Nephron (organoid): ENCODE data around the gene PLA2G5.

Experiments used
- H3K27ac Mint-ChIP-seq, 3 experiments: 2 replicates each; pipeline ENCODE4 v1.8.0; 2020; ENCODE audit warnings: mixed read lengths in 3 of 3, mild to moderate bottlenecking in 2 of 3, moderate library complexity in 1 of 3
- H3K27me3 Mint-ChIP-seq: 2 replicates; pipeline ENCODE4 v1.8.0; 2021; ENCODE audit warnings: low read depth, mild to moderate bottlenecking, moderate library complexity, mixed read lengths
- H3K36me3 Mint-ChIP-seq: 2 replicates; pipeline ENCODE4 v1.8.0; 2020; ENCODE audit warnings: low read depth, mixed read lengths
- H3K4me1 Mint-ChIP-seq: 2 replicates; pipeline ENCODE4 v1.8.0; 2020; ENCODE audit warnings: mixed read lengths
- H3K4me3 Mint-ChIP-seq, 3 experiments: 2 replicates each; pipeline ENCODE4 v1.8.0; 2020; ENCODE audit warnings: mild to moderate bottlenecking in 3 of 3, mixed read lengths in 3 of 3, moderate library complexity in 2 of 3
- H3K9me3 Mint-ChIP-seq: 2 replicates; pipeline ENCODE4 v1.8.0; 2020; ENCODE audit warnings: mixed read lengths
- TF ChIP-seq, protein P1 (sequence below), 3 experiments: fragments of 200-600 bp; sonication (generic); IDR thresholded peaks; one replicate each; pipeline ENCODE4 v1.5.0; 2021; ENCODE audit warnings: antibody characterized with exemption in 3 of 3; ENCODE audit not compliant: unreplicated experiment in 3 of 3

The PLA2G5 gene

GRCh38 chr1:20139776-20140612 lies 70.0 kb downstream of the PLA2G5 start:
- TF ChIP-seq, protein P1, sequence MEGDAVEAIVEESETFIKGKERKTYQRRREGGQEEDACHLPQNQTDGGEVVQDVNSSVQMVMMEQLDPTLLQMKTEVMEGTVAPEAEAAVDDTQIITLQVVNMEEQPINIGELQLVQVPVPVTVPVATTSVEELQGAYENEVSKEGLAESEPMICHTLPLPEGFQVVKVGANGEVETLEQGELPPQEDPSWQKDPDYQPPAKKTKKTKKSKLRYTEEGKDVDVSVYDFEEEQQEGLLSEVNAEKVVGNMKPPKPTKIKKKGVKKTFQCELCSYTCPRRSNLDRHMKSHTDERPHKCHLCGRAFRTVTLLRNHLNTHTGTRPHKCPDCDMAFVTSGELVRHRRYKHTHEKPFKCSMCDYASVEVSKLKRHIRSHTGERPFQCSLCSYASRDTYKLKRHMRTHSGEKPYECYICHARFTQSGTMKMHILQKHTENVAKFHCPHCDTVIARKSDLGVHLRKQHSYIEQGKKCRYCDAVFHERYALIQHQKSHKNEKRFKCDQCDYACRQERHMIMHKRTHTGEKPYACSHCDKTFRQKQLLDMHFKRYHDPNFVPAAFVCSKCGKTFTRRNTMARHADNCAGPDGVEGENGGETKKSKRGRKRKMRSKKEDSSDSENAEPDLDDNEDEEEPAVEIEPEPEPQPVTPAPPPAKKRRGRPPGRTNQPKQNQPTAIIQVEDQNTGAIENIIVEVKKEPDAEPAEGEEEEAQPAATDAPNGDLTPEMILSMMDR (IDR thresholded peaks at IDR 0.05; ENCODE audit: unreplicated experiment in 3 of 3) = no peak
- Mint-ChIP-seq H3K9me3 (no peaks in the 10 kb centered on the region), H3K4me3 (no peak overlapping the region), H3K27me3 (peaks cover 14% of the 10 kb centered on the region), H3K36me3 (no peaks in the 10 kb centered on the region), H3K27ac (no peak overlapping the region), H3K4me1 (no peaks in the 10 kb centered on the region)

- H3K27me3 Mint-ChIP-seq = peaks cover 14% of the 10 kb centered on the region
- TF ChIP-seq, protein P1 (IDR thresholded peaks at IDR 0.05; ENCODE audit: unreplicated experiment in 3 of 3) = no peak
- no peak overlapping the region for H3K27ac Mint-ChIP-seq
- H3K9me3 Mint-ChIP-seq = no peaks in the 10 kb centered on the region
- H3K4me3 Mint-ChIP-seq = no peak overlapping the region
- no peaks in the 10 kb centered on the region for H3K4me1 Mint-ChIP-seq
- H3K36me3 Mint-ChIP-seq = no peaks in the 10 kb centered on the region
Measured at GRCh38 chr1:20141001-20141400, 71.0 kb downstream of the PLA2G5 start.

- Mint-ChIP-seq H3K4me1 (no peaks in the 10 kb centered on the region), H3K4me3 (no peak overlapping the region), H3K9me3 (no peaks in the 10 kb centered on the region), H3K36me3 (no peaks in the 10 kb centered on the region), H3K27me3 (peaks cover 14% of the 10 kb centered on the region), H3K27ac (no peak overlapping the region)
- TF ChIP-seq, protein P1 (IDR thresholded peaks at IDR 0.05; ENCODE audit: unreplicated experiment in 3 of 3) = no peak
Measured at GRCh38 chr1:20141466-20141865, 71.5 kb downstream of the PLA2G5 start.
